ENCODE results near the gene DNAL1.

DNAL1 gene

GRCh38 chr14:73742520-73743238 lies 97.9 kb downstream of the DNAL1 start:
- DNase-seq (ENCODE audit: low read depth in 1 of 2, low spot score in 1 of 2), result no peak

- DNase-seq (ENCODE audit: low read depth in 1 of 2, low spot score in 1 of 2), result peak in 1 of 2 donors; percentile 41
Measured at GRCh38 chr14:73743431-73743931, 98.7 kb downstream of the DNAL1 start.

GRCh38 chr14:73744175-73744867 lies 99.5 kb downstream of the DNAL1 start:
- no peak for DNase-seq (ENCODE audit: low read depth in 1 of 2, low spot score in 1 of 2)

- no peak for DNase-seq (ENCODE audit: low read depth in 1 of 2, low spot score in 1 of 2)
Measured at GRCh38 chr14:73744874-73745529, 100.2 kb downstream of the DNAL1 start.

GRCh38 chr14:73745571-73746519 lies 101.1 kb downstream of the DNAL1 start:
- no peak for DNase-seq (ENCODE audit: low read depth in 1 of 2, low spot score in 1 of 2)

- DNase-seq (ENCODE audit: low read depth in 1 of 2, low spot score in 1 of 2), result no peak
Measured at GRCh38 chr14:73746520-73747378, 102.0 kb downstream of the DNAL1 start.

- no peak for DNase-seq (ENCODE audit: low read depth in 1 of 2, low spot score in 1 of 2)
Measured at GRCh38 chr14:73747379-73748211, 102.8 kb downstream of the DNAL1 start.

GRCh38 chr14:73748858-73749357 lies 104.1 kb downstream of the DNAL1 start:
- no peak for DNase-seq (ENCODE audit: low read depth in 1 of 2, low spot score in 1 of 2)

GRCh38 chr14:73749706-73750530 lies 105.1 kb downstream of the DNAL1 start:
- DNase-seq (ENCODE audit: low read depth in 1 of 2, low spot score in 1 of 2), result no peak

- DNase-seq (ENCODE audit: low read depth in 1 of 2, low spot score in 1 of 2), result no peak
Measured at GRCh38 chr14:73750531-73750901, 105.7 kb downstream of the DNAL1 start.

GRCh38 chr14:73751157-73751691 lies 106.4 kb downstream of the DNAL1 start:
- no peak for DNase-seq (ENCODE audit: low read depth in 1 of 2, low spot score in 1 of 2)

- DNase-seq (ENCODE audit: low read depth in 1 of 2, low spot score in 1 of 2), result no peak
Measured at GRCh38 chr14:73752297-73752992, 107.7 kb downstream of the DNAL1 start.
